A549 treated with AZD2906 at 1 μM for 4 hours (cell line): Measurements from ENCODE around the gene PRAMEF9. TPM values are rescaled to one million over a fixed set of nuclear protein-coding genes. Genes with fewer than 3 reads are reported as not detected.

Experiments
- total RNA-seq: library from RNA; stranded (reverse); fragments of 200-300 nt; extraction: Qiagen RNA extraction; gene quantifications from 5 replicates; pipeline ENCODE4 v1.2.3, GENCODE V29; 2022

Gene PRAMEF9
- not detected in 5 replicates for total RNA-seq

DNA sequence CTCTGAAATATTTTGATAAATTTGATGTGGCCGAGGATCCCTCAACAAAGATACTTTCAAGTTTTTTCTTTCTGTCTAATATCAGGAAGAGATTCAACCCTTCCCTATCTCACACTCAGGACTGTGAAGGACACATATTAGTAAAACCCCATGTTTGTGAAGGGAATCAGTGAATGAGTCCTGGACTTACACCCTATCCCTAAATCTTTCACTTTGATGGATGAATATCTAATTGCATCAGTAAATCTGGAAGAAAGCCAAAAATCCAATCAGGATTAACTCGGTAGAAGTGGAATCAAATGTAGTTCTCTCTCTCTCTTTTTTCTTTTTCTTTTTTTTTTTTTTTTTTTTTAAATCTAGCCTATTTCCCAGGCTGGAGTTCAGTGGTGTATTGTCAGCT lies at the start of gene PRAMEF9:
Gene PRAMEF9, plus strand, starts transcription at position 301 of the 400 bp plus-strand sequence. CDS start 3,433 bp downstream, outside the sequence.

GRCh38 chr1:13155909-13156308 lies 15.7 kb upstream of the PRAMEF9 start, which contains the start of gene PRAMEF26:
TSS of gene PRAMEF26 (minus strand) at chr1:13156009. CDS start at chr1:13153095, 2,914 bp downstream.

DNA sequence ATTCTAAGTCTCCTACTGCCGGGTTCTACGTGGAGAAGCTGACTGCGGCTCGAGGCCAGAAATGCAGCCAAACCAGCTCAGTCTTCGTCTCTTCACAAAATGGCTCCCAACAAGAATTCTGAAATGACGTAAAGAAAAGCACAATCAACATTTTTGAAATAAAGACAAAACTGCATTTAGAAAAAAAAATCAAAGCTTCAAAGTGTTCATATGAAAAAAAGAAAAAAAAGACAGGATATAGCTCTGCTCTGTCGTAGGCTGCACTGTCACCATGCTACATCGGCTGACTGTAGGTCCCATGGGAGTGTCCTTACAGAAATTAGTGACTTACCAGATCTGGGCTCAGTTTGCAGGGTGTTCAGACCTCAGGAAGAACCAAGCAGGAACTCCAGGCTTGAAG lies 6.1 kb upstream of the PRAMEF9 start, which contains the start of gene HNRNPCL4:
Gene HNRNPCL4, minus strand, starts transcription at position 101 of the 400 bp plus-strand sequence. CDS start 164 bp downstream, outside the sequence.

GRCh38 chr1:13201309-13201708 lies 29.7 kb downstream of the PRAMEF9 start, which contains the start of gene PRAMEF13:
TSS of gene PRAMEF13 (minus strand) at chr1:13201409. CDS start at chr1:13199589, 1,820 bp downstream.

DNA sequence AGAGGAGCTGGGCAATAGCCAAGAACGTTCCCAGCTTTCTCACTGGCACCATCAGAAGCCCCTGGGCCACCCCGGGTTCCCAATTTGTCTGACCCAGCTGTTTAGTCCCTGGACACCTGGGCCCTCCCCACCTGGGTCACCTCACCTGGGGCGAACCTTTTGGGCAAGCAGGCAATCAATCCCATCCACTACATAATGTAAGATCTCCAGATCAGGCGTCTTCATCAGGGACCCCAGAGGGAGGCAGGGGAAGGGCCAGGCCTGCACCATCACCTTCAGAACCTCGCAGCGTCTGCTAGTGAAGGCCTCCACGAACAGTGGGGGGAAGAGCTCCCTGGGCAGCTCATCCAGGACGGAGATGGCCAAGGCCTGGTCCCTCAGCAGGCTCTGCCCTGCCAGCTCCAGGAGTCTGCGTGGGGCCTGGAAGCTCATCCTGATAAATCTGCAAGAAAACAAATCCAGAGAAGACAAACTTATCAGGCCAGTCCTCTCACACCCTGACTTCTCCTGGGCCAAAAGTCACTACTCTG lies 54.1 kb downstream of the PRAMEF9 start, which contains the start of gene PRAMEF18:
Gene PRAMEF18, minus strand, starts transcription at position 480 of the 530 bp plus-strand sequence. Its CDS starts 48 bp downstream, at position 432.

Other genes with a start within 250 kb of the PRAMEF9 start
- not detected in 5 replicates for gene PRAMEF6, start 224.3 kb upstream of the PRAMEF9 start, total RNA-seq
- gene PRAMEF27, start 115.3 kb upstream of the PRAMEF9 start, total RNA-seq, result not detected in 5 replicates
- gene HNRNPCL3, start 111.1 kb upstream of the PRAMEF9 start, total RNA-seq, result not detected in 5 replicates
- not detected in 5 replicates for gene PRAMEF25, start 101.1 kb upstream of the PRAMEF9 start, total RNA-seq
- not detected in 5 replicates for gene HNRNPCL2, start 55.0 kb upstream of the PRAMEF9 start, total RNA-seq
- gene PRAMEF26, start 15.8 kb upstream of the PRAMEF9 start, total RNA-seq, result not detected in 5 replicates
- not detected in 5 replicates for gene HNRNPCL4, start 6.2 kb upstream of the PRAMEF9 start, total RNA-seq
- gene PRAMEF13, start 29.6 kb downstream of the PRAMEF9 start, total RNA-seq, result 0.07 TPM in 1 of 5 replicates, not detected in the others
- gene PRAMEF18, start 54.3 kb downstream of the PRAMEF9 start, total RNA-seq, result not detected in 5 replicates
- gene PRAMEF5, start 82.3 kb downstream of the PRAMEF9 start, total RNA-seq, result not detected in 5 replicates
- gene PRAMEF8, start 113.3 kb downstream of the PRAMEF9 start, total RNA-seq, result not detected in 5 replicates
- not detected in 5 replicates for gene PRAMEF33, start 131.7 kb downstream of the PRAMEF9 start, total RNA-seq
- not detected in 5 replicates for gene PRAMEF15, start 143.7 kb downstream of the PRAMEF9 start, total RNA-seq
- gene PRAMEF14, start 175.3 kb downstream of the PRAMEF9 start, total RNA-seq, result not detected in 5 replicates
- gene PRAMEF19, start 200.1 kb downstream of the PRAMEF9 start, total RNA-seq, result not detected in 5 replicates
- not detected in 5 replicates for gene PRAMEF17, start 217.8 kb downstream of the PRAMEF9 start, total RNA-seq
- not detected in 5 replicates for gene PRAMEF20, start 238.6 kb downstream of the PRAMEF9 start, total RNA-seq